Nephron (organoid): ENCODE data around the gene ASGR2.

Experiments
- H3K27ac Mint-ChIP-seq, 3 experiments: 2 replicates each; pipeline ENCODE4 v1.8.0; 2020; ENCODE audit warnings: mixed read lengths in 3 of 3, mild to moderate bottlenecking in 2 of 3, moderate library complexity in 1 of 3
- H3K27me3 Mint-ChIP-seq: 2 replicates; pipeline ENCODE4 v1.8.0; 2021; ENCODE audit warnings: low read depth, mild to moderate bottlenecking, moderate library complexity, mixed read lengths
- H3K36me3 Mint-ChIP-seq: 2 replicates; pipeline ENCODE4 v1.8.0; 2020; ENCODE audit warnings: low read depth, mixed read lengths
- H3K4me1 Mint-ChIP-seq: 2 replicates; pipeline ENCODE4 v1.8.0; 2020; ENCODE audit warnings: mixed read lengths
- H3K4me3 Mint-ChIP-seq, 3 experiments: 2 replicates each; pipeline ENCODE4 v1.8.0; 2020; ENCODE audit warnings: mild to moderate bottlenecking in 3 of 3, mixed read lengths in 3 of 3, moderate library complexity in 2 of 3
- H3K9me3 Mint-ChIP-seq: 2 replicates; pipeline ENCODE4 v1.8.0; 2020; ENCODE audit warnings: mixed read lengths
- TF ChIP-seq, protein P1 (sequence below), 3 experiments: fragments of 200-600 bp; sonication (generic); IDR thresholded peaks; one replicate each; pipeline ENCODE4 v1.5.0; 2021; ENCODE audit warnings: antibody characterized with exemption in 3 of 3; ENCODE audit not compliant: unreplicated experiment in 3 of 3

The ASGR2 gene

DNA sequence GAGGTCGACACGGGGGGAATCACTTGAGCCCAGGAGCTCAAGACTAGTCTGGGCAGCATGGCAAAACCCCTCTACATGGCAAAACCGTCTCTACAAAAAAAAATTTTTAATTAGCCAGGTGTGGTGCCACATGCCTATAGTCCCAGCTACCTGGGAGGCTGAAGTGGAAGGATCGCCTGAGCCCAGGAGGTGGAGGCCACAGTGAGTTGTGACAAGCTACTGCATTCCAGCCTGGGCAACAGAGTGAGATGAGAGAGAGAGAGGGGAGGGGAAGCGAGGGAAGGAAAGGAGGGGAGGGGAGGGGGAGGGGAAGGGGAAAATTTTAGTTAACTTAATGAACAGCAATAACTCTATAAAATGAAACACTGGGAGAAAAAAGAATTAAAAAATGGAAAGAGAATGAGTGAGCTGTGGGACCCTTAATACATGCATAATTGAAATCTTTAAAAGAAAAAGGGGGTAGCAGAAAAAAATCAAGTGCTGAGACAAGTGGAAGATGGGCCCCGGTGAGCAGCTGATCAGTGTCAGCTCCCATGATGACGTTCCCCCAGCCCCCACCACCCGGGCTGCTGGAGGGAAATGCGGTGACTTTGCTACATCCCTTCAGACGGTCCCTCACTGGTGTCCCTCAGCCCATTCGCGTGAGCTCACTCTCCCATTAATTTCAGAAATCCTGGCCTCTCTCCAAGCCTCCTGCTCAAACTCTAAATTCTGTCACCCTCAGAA, 2.7 kb downstream of the ASGR2 start:
- peaks cover 3% of the 10 kb centered on the region for H3K27me3 Mint-ChIP-seq
- H3K9me3 Mint-ChIP-seq, result no peaks in the 10 kb centered on the region
- no peak overlapping the region for H3K27ac Mint-ChIP-seq
- H3K36me3 Mint-ChIP-seq, result no peaks in the 10 kb centered on the region
- TF ChIP-seq, protein P1, sequence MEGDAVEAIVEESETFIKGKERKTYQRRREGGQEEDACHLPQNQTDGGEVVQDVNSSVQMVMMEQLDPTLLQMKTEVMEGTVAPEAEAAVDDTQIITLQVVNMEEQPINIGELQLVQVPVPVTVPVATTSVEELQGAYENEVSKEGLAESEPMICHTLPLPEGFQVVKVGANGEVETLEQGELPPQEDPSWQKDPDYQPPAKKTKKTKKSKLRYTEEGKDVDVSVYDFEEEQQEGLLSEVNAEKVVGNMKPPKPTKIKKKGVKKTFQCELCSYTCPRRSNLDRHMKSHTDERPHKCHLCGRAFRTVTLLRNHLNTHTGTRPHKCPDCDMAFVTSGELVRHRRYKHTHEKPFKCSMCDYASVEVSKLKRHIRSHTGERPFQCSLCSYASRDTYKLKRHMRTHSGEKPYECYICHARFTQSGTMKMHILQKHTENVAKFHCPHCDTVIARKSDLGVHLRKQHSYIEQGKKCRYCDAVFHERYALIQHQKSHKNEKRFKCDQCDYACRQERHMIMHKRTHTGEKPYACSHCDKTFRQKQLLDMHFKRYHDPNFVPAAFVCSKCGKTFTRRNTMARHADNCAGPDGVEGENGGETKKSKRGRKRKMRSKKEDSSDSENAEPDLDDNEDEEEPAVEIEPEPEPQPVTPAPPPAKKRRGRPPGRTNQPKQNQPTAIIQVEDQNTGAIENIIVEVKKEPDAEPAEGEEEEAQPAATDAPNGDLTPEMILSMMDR (IDR thresholded peaks at IDR 0.05; ENCODE audit: unreplicated experiment in 3 of 3), result no peak
- H3K4me1 Mint-ChIP-seq, result no peaks in the 10 kb centered on the region
- H3K4me3 Mint-ChIP-seq, result no peak overlapping the region

GRCh38 chr17:7110617-7111306, 3.9 kb downstream of the ASGR2 start:
- H3K27me3 Mint-ChIP-seq, result peaks cover 3% of the 10 kb centered on the region
- TF ChIP-seq, protein P1 (IDR thresholded peaks at IDR 0.05; ENCODE audit: unreplicated experiment in 3 of 3), result no peak
- no peaks in the 10 kb centered on the region for H3K36me3 Mint-ChIP-seq
- H3K27ac Mint-ChIP-seq, result no peak overlapping the region
- no peak overlapping the region for H3K4me3 Mint-ChIP-seq
- H3K9me3 Mint-ChIP-seq, result no peaks in the 10 kb centered on the region
- no peaks in the 10 kb centered on the region for H3K4me1 Mint-ChIP-seq

DNA sequence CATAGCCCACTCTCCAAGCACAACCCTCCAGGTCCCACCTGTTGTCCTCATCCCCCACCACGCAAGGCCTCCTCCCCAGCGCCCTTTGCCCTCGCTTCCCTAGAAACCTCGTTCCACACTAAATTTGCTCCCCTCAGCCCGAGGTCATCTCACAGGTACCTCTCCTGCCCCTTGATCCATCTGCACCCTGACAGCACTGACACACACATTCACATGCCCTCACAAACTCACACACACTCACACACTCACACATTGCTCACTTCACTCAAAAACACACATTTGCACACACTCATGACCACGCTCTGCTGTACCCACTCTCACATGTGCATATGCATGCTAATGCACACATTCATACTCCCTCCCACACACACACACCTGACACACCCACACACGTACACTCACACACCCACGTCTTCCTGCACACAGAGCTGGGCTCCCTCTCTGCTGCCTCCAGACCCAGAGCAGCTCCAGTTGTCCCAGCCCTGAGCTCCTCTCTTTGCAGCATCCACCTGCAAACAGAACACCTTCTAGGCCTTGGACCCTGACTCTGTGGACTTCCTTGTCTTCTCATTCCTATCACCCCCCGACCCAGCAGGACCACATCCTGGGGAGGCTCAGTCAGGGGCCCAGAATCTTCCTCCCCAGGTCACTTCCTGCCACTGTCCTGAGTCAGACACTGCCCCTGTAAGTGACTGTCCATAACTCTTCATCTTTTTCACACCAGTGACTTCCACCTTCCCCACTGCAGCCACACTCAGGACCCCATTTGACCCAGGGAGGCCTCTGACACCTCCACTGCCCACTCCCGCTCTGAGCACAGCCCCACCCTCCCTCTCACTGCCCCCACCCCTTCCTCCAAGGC, 4.9 kb downstream of the ASGR2 start:
- Mint-ChIP-seq H3K27me3 (peaks cover 3% of the 10 kb centered on the region), H3K4me3 (no peak overlapping the region), H3K9me3 (no peaks in the 10 kb centered on the region), H3K36me3 (no peaks in the 10 kb centered on the region), H3K4me1 (no peaks in the 10 kb centered on the region), H3K27ac (no peak overlapping the region)
- TF ChIP-seq, protein P1 (IDR thresholded peaks at IDR 0.05; ENCODE audit: unreplicated experiment in 3 of 3), result no peak

GRCh38 chr17:7108981-7109380, 5.6 kb downstream of the ASGR2 start:
- Mint-ChIP-seq H3K9me3 (no peaks in the 10 kb centered on the region), H3K36me3 (no peaks in the 10 kb centered on the region), H3K4me3 (no peak overlapping the region), H3K27me3 (peaks cover 3% of the 10 kb centered on the region), H3K4me1 (no peaks in the 10 kb centered on the region), H3K27ac (no peak overlapping the region)
- TF ChIP-seq, protein P1 (IDR thresholded peaks at IDR 0.05; ENCODE audit: unreplicated experiment in 3 of 3), result no peak

DNA sequence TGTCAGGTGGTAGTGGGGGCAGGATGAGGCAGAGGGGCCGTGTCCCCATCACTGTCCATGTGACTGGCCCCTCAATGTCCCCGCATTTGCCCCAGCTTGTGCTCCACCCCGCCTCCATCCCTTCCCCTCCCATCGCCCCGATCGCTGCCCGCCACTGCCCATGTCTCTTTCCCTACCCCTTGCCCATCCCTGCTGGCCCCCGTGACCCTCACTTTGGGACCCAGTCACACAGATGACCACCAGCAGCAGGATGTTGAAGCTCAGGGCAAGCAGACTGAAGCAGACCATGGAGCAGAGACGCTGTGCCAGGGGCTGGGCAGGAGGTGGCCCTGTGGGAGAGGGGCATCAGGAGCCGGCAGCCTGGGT, 6.1 kb downstream of the ASGR2 start:
- Mint-ChIP-seq H3K27ac (no peak overlapping the region), H3K27me3 (peaks cover 3% of the 10 kb centered on the region), H3K4me3 (no peak overlapping the region), H3K4me1 (no peaks in the 10 kb centered on the region), H3K36me3 (no peaks in the 10 kb centered on the region), H3K9me3 (no peaks in the 10 kb centered on the region)
- TF ChIP-seq, protein P1 (IDR thresholded peaks at IDR 0.05; ENCODE audit: unreplicated experiment in 3 of 3), result no peak
